Activated CD4-positive, alpha-beta T cell treated with anti-CD3 and anti-CD28 coated beads, Interleukin-2, amount 50 U/mL, for 16 hours (primary cell): ENCODE data around the gene ZDHHC24.
"Not testable (repeated sequence)": the region's sequence is repeated elsewhere in the genome, so short reads cannot be mapped to it uniquely, and the experiment has no call there.

Experiments
- DNase-seq: peaks from one replicate; pipeline ENCODE4 v3.0.0-alpha.2; 2020

Gene ZDHHC24, protein sequence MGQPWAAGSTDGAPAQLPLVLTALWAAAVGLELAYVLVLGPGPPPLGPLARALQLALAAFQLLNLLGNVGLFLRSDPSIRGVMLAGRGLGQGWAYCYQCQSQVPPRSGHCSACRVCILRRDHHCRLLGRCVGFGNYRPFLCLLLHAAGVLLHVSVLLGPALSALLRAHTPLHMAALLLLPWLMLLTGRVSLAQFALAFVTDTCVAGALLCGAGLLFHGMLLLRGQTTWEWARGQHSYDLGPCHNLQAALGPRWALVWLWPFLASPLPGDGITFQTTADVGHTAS

DNA sequence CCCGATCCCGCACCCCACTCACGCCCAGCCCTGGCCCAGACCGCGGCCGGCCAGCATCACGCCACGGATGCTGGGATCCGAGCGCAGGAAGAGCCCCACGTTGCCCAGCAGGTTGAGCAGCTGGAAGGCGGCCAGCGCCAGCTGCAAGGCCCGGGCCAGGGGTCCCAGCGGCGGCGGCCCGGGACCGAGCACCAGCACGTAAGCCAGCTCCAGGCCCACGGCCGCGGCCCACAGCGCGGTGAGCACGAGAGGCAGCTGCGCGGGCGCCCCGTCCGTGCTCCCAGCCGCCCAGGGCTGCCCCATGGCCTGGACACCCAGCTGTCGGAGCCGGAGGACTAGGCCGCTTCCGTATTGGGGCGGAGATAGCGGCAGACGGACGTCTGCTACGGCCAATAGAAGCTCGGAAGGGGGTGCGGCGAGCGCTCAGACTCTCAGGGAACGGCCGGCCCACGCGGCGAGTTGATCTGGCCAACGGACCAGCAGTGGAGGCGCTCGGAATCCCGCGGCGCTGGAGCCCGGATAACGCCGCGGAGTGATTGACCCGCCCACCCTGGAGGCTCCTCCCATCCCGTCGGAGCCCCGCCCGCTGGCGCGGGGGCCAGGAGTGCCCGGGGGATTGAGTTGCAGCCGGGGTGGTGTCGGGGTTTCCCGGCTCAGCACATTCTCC lies at the start of gene ZDHHC24:
TSS of gene ZDHHC24 (minus strand) at position 348 of the 667 bp plus-strand sequence. CDS start at position 303, 45 bp downstream.
- peak; percentile 96 for DNase-seq

DNA sequence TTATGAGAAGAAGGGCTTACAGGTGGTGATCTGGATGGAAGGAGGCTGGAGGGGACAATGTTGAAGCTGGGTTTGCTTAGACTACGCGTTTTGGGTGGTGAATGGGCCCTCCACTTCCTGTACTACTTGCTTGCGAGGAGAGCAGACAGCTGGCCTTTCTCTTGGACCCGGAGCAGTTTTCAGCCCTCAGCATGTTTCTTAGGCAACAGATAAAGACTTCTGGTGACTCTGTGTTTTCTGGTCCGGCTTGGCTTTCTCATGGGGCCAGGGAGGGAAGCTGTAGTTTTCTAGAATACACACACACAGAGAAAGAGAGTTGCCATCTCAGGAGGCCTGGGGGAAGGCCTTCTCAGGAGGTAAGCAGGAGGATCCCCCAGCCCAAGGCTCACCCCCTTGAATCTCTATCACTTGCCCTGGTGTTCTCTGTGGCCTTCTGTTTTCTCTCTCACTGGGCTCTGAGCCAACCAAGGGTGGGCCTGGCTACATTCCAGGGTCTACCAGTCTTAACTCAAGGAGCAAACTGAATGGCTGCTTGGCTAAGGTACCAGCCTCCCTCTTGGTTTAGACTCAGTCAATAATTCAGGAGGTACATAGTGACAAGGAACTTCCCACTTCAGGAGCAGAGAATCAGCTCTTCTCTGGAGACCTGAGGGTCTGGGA lies 49.5 kb upstream of the ZDHHC24 start:
- no peak for DNase-seq

DNA sequence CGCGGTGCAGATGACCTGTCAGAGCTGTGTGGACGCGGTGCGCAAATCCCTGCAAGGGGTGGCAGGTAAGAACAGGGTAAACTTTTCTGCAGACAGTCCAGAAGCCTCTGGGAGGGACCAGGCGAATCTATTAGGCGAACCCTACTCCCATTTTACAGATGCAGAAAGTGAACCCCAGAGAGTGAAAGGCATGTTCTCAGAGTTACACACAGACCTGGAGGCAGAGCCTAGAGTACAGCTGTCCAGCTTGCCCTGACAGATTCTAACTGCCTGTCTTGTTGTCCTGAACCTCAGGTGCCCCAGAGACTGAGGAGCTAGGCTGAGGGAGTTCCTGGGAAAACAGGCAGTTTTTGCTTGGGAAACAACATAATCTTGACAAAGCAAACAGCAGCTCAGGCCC lies 47.8 kb upstream of the ZDHHC24 start:
- DNase-seq, result no peak

DNA sequence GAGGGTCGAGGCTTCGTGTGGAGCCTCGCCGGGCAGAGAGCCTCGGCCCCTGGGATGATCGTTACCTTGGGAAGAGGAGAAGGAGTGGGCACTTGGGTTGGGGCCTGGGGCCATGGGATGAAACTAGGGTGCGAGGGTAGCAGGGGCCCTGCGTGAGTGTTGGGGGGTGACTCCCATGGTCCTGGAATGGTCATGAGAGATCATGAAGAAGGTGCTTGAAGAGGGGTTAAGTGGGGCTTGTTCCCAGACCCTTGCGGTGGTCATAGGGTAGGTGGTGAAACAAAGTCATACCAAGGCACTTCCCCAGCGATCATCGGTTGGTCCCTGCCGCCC lies 47.4 kb upstream of the ZDHHC24 start:
- no peak for DNase-seq

DNA sequence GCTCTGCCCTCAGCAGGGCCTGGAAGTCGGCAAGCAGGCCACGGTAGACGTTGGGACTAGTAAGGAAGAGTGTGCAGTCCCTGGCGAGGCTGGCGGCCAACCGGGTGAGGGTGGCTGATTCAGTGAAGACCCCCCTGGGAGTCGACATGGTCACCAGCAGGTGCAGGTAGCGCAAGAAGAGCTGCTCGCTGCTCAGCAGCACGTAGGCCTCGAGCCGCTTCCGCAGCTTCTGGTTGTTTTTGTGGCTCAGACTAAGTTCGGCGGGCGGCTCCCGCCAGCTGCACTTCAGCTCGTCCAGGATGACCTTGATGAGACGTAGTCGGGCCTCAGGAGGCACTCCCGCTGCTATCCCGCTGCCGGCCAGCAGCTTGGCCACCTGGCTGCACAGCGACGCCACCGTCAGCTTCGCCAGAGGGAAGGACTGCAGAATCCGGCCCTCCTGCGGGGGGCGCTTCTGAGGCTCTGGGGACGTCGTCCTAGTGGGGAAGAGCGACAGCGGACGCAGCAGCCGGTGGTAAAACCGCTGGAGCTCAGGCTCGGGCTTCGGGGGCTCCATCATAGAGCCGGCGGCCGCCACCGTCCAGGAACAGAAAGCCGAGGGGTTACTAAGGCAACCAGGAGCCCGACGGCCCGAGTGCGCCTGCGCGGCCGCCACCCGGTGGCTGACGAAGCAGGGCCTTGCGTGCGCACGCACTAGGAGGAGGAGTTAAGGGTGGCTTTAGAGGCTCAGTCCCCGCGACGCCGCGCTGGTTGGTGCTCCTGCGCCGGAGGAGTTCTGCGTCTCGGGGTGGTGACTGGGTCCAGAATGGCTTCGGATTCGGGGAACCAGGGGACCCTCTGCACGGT lies 46.8 kb upstream of the ZDHHC24 start, which contains the start of the genes CCDC87 and CCS:
TSS of gene CCDC87 (minus strand) at position 607 of the 846 bp plus-strand sequence. CDS start at position 559, 48 bp downstream.
TSS of gene CCS (plus strand) at position 729 of the 846 bp plus-strand sequence. CDS start at position 806, 77 bp downstream.
- DNase-seq, result peak; percentile 98

DNA sequence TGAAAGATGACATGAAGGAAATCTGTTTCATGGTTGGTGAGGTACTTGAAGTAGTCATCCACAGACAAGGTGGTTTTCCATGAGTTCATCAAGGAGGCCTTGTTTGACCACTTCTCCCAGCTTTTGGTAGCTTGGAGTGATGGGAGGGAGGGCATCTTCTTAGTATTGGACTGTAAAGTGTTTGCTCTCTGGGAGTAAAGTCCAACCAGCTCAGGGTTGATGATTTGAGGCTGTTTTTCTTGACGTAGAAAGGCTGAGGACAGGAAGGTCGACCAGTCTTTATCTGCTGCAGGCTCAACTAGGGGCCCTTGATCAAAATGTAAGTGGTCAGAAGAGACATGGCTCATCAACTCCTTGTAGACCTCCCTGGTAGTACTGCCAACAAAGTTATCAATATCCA lies 45.3 kb upstream of the ZDHHC24 start:
- no peak for DNase-seq

DNA sequence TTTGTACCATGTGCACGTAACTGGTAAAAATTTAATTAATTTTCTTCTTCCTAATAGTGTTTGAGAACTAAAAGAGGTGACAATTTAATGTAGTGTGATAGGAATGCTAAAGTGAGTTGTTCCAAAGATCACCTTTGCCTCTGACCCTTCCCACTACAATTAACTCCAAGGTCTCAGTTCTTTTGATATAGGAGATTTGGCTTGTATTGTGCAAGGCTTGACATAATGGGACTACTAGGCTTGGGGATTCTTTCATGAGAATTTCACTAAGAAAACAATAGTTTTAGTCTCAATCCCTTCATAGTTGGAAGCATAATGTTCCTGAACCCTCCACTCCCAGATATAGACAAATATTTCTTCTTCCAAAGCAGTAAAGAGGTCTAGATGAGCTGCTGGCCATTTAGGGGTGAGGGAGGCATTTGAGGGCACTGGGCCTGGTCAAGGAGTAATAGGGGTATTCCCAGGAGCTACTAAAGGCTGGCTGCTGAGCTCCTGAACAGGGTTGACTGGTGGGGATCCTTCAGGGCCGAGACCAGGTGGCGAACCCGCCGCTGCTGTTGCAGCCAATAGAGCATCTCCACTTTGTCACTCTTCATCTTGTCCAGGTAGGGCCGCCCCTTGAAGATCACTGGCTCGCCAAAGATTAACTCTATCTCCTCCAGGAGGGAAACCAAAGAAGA lies 44.3 kb upstream of the ZDHHC24 start:
- DNase-seq, result no peak

DNA sequence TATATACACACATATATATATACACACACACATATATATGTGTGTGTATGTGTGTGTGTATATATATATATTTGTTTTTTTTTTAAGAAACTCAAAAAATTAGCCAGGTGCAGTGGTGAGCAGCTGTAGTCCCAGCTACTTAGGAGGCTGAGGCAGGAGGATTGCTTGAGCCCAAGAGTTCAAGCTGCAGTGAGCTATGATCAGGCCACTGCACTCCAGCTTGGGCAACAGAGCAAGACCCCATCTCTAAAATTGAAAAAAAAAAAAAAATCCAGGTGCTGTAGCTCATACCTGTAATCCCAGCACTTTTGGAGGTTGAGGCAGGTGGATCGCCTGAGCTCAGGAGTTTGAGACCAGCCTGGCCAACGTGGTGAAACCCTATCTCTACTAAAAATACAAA lies 43.5 kb upstream of the ZDHHC24 start:
- not testable (repeated sequence) for DNase-seq

DNA sequence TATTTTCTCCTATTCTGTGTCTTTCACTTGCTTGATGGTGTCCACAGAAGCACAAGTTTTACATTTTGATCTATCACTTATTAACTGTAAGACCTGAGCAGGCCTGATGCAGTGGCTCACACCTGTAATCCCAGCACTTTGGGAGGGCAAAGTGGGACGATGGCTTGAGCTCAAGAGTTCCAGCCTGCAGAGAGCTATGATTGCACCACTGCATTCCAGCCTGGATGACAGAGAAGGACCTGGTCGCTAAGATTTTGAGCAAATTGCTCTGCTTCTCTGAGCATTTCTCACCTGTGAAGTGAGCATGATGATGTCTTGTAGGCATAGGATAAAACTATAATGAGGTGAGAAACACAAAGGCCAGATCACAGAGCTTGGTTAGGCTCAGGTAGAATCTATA lies 40.3 kb upstream of the ZDHHC24 start:
- no peak for DNase-seq

DNA sequence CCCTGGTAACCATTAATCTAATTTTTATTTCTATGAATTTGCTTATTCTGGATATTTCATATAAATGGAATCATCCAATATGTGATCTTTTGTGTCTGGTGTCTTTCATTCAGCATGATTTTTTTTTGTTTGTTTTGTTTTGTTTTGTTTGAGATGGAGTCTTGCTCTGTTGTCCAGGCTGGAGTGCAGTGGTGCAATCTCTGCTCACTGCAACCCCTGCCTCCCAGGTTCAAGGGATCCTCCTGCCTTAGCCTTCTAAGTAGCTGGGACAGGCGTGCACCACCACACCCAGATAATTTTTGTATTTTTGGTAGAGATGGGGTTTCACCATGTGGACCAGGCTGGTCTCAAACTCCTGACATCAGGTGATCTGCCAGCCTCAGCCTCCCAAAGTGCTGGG lies 39.6 kb upstream of the ZDHHC24 start:
- not testable (repeated sequence) for DNase-seq

DNA sequence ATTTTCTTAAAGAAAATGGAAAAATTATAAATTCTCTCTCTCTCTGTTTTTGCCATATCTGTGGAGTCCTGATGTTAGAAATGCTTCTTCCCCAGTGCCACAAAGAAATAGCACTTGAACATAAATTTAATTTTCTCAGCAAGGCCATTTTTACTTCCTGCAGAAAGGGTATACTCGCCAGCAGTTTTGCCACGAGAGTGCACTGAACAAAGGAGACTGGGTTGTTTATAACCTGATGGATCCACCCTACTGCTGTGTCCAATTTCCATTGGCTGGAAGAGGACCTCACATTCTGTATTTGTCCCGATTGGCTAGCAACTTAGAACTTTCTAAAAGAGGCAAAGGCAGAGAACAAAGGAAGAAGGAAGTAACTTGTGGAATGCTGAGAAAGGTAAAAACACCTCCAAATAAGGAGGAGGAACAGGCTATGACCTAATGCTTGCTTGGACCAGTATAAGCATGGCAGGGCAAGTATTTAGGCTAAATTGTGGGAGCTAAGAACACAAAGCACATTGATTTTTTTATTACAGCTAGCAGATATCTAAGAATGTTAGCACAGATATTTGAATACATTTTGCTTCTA lies 36.8 kb upstream of the ZDHHC24 start:
- not testable (repeated sequence) for DNase-seq

DNA sequence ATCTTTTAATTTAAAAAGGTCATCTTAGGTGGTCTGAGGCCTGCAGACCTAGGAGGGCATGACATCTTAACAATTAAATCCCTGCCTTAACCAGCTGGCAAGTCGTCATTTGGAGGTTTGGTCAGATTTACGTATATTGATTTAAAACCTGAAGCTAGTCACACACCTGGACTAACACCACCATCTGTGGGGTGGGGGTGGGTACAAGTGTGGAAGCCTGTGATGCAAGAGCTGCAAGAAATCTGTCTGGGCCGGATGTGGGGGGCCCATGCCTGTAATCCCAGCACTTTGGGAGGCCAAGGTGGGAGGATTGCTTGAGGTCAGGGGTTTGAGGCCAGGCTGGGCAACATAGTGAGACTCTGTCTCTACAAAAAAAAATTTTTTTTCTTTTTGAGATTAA lies 35.4 kb upstream of the ZDHHC24 start:
- DNase-seq, result no peak

DNA sequence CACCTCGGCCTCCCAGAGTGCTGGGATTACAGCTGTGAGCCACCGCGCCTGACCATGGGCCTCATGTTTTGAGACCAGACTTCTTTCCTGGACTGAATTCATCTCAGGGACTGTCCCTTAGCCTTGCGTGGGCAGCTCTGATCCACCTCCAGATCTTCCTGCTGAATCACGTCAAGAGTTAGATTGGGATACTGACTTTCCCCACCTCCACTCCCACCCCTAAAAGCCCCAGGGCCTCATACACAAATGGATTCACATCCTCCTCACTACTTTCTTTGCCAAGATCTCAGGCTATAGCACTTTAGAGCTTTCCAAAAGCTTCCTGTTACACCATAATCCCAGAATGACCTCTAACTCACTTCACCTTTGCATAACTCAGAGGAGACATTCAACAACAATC lies 35.0 kb upstream of the ZDHHC24 start:
- no peak for DNase-seq

DNA sequence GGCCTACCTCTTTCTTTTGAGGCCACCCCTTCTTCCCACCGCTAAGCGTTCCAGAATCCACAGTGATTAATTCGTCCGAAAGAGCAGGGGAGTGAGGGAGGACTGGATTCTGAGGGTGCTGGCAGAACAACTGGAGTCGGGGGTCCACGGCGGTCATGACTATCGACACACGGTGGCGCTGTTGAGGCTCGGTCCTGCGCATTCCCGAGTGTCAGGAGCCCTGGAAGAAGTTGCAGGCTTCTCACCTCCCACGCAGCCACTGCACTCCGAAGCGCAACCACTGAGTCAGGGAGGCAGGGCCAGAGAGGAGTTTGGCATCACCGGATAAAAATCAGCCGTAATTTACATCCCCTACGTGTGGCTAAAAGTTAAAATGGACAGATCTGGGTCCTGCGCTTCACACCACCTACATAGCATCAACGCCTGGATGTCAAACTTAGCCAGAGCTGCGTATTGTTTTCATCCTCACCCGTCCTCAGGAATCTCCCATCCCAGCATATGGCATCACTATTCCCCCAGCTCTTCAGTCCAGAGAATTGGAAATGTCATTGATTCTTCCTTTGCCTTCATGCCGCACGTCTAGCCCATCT lies 33.3 kb upstream of the ZDHHC24 start:
- peak; percentile 65 for DNase-seq

DNA sequence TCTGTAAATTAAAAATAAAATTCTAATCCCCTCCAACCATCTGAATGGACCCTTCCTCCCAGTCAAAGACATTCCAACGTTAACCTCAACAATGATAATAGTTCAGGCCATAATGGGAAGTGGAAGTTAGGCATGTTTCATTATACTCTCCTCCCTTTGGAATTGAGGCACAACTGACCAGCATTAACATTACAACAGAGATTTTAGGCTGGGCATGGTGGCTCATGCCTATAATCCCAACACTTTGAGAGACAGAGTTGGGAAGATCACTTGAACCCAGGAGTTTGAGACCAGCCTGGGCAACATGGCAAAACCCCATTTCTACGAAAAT lies 25.0 kb upstream of the ZDHHC24 start:
- no peak for DNase-seq

DNA sequence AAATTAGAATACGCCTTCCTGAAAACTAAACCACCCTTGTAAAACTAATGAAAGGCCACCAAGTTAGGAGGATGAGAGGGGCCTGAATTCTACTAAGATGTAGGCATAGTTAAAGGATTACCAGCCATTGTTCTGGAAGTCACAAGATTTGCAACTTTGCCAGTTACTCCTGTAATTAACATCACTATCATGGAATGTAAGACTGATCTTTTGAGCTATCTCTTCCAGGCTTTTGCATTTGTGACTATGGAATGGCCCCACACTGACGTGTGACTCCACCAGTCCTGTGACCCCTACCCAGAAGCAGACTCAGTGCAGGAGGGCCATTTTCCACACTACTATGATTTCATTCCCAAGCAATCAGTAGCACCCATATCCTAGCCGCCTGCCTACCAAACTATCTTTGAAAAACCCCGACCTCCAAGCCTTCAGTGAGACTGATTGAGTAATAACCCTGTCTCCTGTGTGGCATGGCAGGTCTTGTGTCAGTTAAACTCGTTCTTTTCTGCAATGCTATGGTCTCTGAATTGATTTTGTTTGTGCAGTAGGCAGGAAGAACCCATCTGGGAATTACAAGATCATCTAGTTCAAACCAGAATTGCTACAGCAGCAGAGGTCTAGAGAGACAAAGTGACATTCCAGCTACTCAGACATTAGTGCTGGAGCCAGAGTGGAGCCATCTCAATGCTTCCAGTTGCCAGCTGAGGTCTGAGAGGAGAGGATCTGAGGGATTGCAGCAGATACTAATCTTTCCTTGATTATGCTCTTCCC lies 24.4 kb upstream of the ZDHHC24 start:
- no peak for DNase-seq

DNA sequence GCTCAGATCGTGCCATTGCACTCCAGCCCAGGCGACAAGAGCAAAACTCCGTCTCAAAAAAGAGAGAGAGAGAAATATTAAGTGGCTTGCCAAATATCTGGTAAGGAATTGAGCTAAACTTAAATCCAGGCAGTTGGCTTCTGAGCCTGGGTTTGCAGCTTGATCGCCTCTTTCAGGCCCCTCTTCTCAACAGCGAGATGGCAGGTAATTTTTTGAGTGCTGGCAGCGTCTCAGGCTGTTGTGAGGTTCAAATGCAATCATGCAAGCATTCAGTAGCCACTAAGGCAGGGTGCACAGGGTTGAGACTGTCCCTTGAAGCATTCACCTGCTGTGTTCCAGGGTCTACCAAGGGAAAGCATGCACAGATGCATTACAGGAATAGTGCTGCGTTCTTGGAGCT lies 23.2 kb upstream of the ZDHHC24 start:
- DNase-seq, result no peak

DNA sequence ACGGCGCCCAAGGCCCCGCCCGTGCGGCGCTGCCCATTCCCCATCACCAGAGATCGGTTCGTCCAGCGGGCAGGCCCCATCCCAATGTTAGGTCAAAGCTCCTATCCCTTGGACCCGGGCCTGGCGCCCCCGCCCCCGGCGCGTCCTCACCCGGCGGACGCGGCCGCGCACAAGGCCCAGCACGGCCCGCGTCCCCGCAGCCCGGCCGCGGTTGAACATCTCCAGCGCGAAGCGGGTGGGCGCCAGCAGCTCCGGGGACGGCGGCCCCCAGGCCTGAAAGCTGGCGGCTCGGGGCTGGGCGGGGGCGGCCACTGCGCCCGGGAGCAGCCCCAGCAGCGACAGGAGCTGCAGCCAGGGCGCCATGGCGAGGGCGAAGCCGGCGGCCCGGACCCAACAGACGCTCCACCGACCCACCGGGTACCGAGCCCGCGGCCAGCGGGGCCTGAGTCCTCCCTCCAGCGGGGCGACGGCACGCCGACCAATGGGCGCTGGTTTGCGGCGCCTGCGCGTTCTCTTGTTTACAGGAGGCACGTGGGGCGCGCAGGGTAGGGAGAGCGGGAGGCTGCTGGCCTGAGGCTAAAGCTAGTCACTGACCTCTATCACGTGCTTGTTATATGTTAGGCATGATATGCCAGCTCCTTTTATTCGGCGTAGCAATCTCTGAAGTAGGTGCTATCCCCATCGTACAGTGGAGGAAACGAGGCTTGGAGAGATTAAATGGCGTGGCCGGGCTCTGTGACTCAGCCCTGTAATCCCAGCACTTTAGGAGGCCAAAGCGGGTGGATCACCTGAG lies 22.5 kb upstream of the ZDHHC24 start, which contains the start of gene CTSF:
TSS of gene CTSF (minus strand) at position 483 of the 793 bp plus-strand sequence. CDS start at position 363, 120 bp downstream.
- DNase-seq, result peak; percentile 66

DNA sequence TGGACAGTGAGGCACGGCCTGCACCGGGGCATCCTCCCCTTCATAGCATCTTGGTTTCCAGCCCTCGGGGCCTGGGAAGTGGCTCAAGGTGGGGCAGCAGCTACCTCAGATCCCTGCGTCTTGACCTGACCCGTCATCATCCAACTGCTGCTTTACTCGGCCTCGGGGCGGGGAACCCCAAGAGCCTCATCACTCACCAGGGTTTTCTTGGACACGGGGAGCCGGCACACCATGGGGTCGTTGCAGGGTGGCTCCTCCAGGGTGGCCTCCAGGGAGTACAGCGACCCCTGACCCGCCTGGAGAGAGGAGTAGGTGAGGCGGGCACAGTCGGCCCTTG lies 21.9 kb upstream of the ZDHHC24 start:
- no peak for DNase-seq

DNA sequence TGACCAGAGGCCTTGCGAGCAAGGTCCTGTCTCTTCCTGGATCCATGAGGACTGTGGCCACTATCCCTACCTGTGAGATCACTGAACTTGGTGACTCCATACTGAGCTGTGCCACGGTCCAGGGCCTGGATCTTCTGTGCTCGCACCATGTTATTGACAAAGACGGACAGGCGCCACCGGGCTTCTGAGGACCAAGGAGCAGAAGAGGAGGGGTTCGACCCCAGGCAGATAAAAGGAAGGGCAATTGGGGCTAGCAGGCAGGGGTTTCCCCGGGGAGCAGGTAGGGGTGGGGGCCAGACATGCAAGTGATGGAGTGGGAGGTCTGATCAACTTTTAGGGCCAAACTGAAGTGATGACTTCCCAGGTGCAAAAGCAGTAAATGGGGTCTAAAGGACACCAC lies 20.4 kb upstream of the ZDHHC24 start:
- DNase-seq, result no peak
